ENCODE data around the gene DLG2. TPM values are rescaled to one million over a fixed set of nuclear protein-coding genes. Genes with fewer than 3 reads are reported as not detected.

Gene DLG2
- total and polyA plus RNA-seq, 9 of the 15 experiments (the other 6 are each of a cell fraction or from before 2014, with no cell fraction given) = 0.52 to 1.6 (median 0.95) TPM

- ATAC-seq (no peak), DNase-seq (ENCODE audit: extremely low read depth in 1 of 4, low spot score in 3 of 4) (no peak), FAIRE-seq (no peak)
- Histone ChIP-seq H3K4me2 (ENCODE audit: insufficient read depth, low read length) (no peak overlapping the region), H3K36me3 (ENCODE audit: control insufficient read depth, insufficient read depth, low read length) (no peaks in the 10 kb centered on the region), H4K20me1 (replicated peaks; ENCODE audit: control insufficient read depth, insufficient read depth, low read length) (no peaks in the 10 kb centered on the region), H2AFZ (ENCODE audit: low read depth, low read length) (no peak overlapping the region), H3K79me2 (ENCODE audit: control insufficient read depth, insufficient read depth, low read length) (no peaks in the 10 kb centered on the region), H3K9ac (ENCODE audit: insufficient read depth in 1 of 2, low read depth in 2 of 2, low read length in 2 of 2) (no peak overlapping the region), H3K9me3 (replicated peaks; ENCODE audit: control insufficient read depth, insufficient read depth, low read depth, low read length) (no peaks in the 10 kb centered on the region), H3K4me3 (no peak overlapping the region), H3K27ac (ENCODE audit: extremely low read depth, low read depth, low read length) (no peak overlapping the region), H3K27me3 (ENCODE audit: control insufficient read depth in 2 of 2, insufficient read depth in 2 of 2, low read length in 2 of 2) (no peaks in the 10 kb centered on the region), H3K4me1 (replicated peaks in 1 of 2; ENCODE audit: control insufficient read depth in 2 of 2, insufficient read depth in 2 of 2, low read length in 2 of 2) (no peaks in the 10 kb centered on the region), H3K9me1 (ENCODE audit: control insufficient read depth, insufficient read depth, low read length) (no peaks in the 10 kb centered on the region)
- POLR2A ChIA-PET = no interaction called here
- CTCF ChIA-PET (ENCODE audit: low intra/inter-chr PET ratio) = no interaction called here
- no TSS peak for BruUV-seq (replicated peaks)
- TF ChIP-seq IRF9 (tag; IDR thresholded peaks at IDR 0.05) (no peak), ZNF583 (CRISPR knock-in tag; IDR thresholded peaks at IDR 0.05) (no peak), HLTF (IDR thresholded peaks at IDR 0.05) (no peak)
- intact Hi-C loops (cut with micrococcal nuclease) = loop anchor here (5.0 kb wide), 1 partner anchor 1766 kb away; no protein-coding TSS in a partner anchor
- in situ Hi-C loops (cut with MboI) = loop anchor here (25.0 kb wide), 2 partner anchors 736 to 1736 kb away; no protein-coding TSS in a partner anchor
These were observed 1801.1 kb downstream of the DLG2 start for GRCh38 chr11:83826078-83826477.

DNA sequence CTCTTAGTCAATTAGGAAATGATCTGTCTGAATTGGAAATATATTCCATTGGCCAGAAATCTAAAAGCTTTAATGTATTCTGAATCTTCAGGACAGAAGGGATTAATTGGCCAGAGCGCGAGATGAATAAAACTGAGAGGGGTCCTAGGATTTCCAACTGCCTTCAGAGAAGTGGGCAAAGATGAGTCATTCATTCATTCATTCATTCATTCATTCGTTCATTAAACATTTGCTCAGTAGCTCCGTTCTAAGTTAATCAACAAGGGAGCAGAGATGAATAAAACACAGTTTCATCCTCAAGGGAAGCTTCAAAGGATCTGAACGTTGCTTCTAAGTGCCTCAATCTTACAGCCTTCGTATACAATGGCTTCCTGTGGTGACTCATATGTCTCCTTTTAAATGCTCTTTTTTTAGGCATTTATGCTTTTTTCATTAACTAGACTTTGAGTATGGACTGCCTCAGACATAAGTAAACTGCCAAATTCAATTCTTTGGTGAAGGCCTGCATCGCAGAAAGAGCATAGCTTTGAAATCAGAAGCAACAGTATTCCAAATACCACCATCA is 1803.6 kb downstream of the DLG2 start:
- no peaks in the 10 kb centered on the region for H3K9me1 ChIP-seq (ENCODE audit: control insufficient read depth, insufficient read depth, low read length)
- DNase-seq (ENCODE audit: extremely low read depth in 1 of 4, low spot score in 3 of 4) = no peak
- TF ChIP-seq MXD1 (CRISPR knock-in tag; IDR thresholded peaks at IDR 0.05; ENCODE audit: borderline replicate concordance, poor library complexity, severe bottlenecking) (no peak), MXI1 (IDR thresholded peaks at IDR 0.05; ENCODE audit: low read depth, low read length) (no peak), TSHZ1 (CRISPR knock-in tag; IDR thresholded peaks at IDR 0.05) (no peak), ZNF24 (IDR thresholded peaks at IDR 0.05) (peak; percentile 83), BCL6 (CRISPR knock-in tag; IDR thresholded peaks at IDR 0.05) (no peak), HSF4 (CRISPR knock-in tag; IDR thresholded peaks at IDR 0.05; ENCODE audit: borderline replicate concordance) (no peak)
- H3K27ac ChIP-seq (ENCODE audit: extremely low read depth, low read depth, low read length) = no peak overlapping the region
- no peaks in the 10 kb centered on the region for H3K4me1 ChIP-seq (replicated peaks in 1 of 2; ENCODE audit: control insufficient read depth in 2 of 2, insufficient read depth in 2 of 2, low read length in 2 of 2)
- POLR2A ChIA-PET = no interaction called here
- CTCF ChIA-PET (ENCODE audit: low intra/inter-chr PET ratio) = interaction anchor here (0.6 kb wide), 1 partner anchor 109 kb away, joined by 3 read pairs; no protein-coding TSS in a partner anchor
- H3K4me2 ChIP-seq (ENCODE audit: insufficient read depth, low read length) = no peak overlapping the region
- intact Hi-C loops (cut with micrococcal nuclease) (no loop called here), in situ Hi-C loops (cut with MboI) (loop anchor here (25.0 kb wide), 2 partner anchors 736 to 961 kb away; no protein-coding TSS in a partner anchor)
- H3K79me2 ChIP-seq (ENCODE audit: control insufficient read depth, insufficient read depth, low read length) = no peaks in the 10 kb centered on the region
- no peak overlapping the region for H2AFZ ChIP-seq (ENCODE audit: low read depth, low read length)
- no peak for FAIRE-seq
- H4K20me1 ChIP-seq (replicated peaks; ENCODE audit: control insufficient read depth, insufficient read depth, low read length) = no peaks in the 10 kb centered on the region
- no peaks in the 10 kb centered on the region for H3K27me3 ChIP-seq (ENCODE audit: control insufficient read depth in 2 of 2, insufficient read depth in 2 of 2, low read length in 2 of 2)
- BruUV-seq (replicated peaks) = no TSS peak
- no peaks in the 10 kb centered on the region for H3K9me3 ChIP-seq (replicated peaks; ENCODE audit: control insufficient read depth, insufficient read depth, low read depth, low read length)
- H3K4me3 ChIP-seq = no peak overlapping the region
- no peaks in the 10 kb centered on the region for H3K36me3 ChIP-seq (ENCODE audit: control insufficient read depth, insufficient read depth, low read length)
- ATAC-seq = no peak
- H3K9ac ChIP-seq (ENCODE audit: insufficient read depth in 1 of 2, low read depth in 2 of 2, low read length in 2 of 2) = no peak overlapping the region
- WGBS (ENCODE audit: insufficient coverage, low coverage, missing lambda C conversion rate) = 0% methylated on average over 7 of the region's 7 CpGs

Measured in K562 (cell line).